Lung (tissue), 12 donors: Measurements from ENCODE around the gene CELF3. TPM values are rescaled to one million over a fixed set of nuclear protein-coding genes. Genes with fewer than 3 reads are reported as not detected.

Experiments
- ATAC-seq: fragments of 200-7000 bp; cut with Tn5 transposase; one replicate; pipeline ENCODE4 v1.9.1; 2020; ENCODE audit warnings: moderate number of reproducible peaks; ENCODE audit not compliant: insufficient read depth, low FRiP score
- DNase-seq, 3 donors: peaks; one replicate each; pipeline ENCODE4 v3.0.0-alpha.2; 2013 to 2017
- H3K27ac ChIP-seq, 2 donors: one replicate each; pipeline ENCODE4 v1.5.1; 2013; ENCODE audit warnings: mild to moderate bottlenecking in 2 of 2, moderate library complexity in 2 of 2, control low read depth in 1 of 2, inconsistent platforms in 1 of 2, low read depth in 1 of 2, low read length in 1 of 2
- H3K27me3 ChIP-seq, 3 donors: one replicate each; pipeline ENCODE4 v1.5.1; 2013; ENCODE audit warnings: low read length in 2 of 3; ENCODE audit not compliant: control insufficient read depth in 3 of 3, insufficient read depth in 3 of 3
- H3K36me3 ChIP-seq, 4 donors: one replicate each; pipeline ENCODE4 v1.5.1; 2013; ENCODE audit warnings: low read length in 4 of 4, mild to moderate bottlenecking in 1 of 4, moderate library complexity in 1 of 4; ENCODE audit not compliant: control insufficient read depth in 4 of 4, insufficient read depth in 4 of 4
- H3K4me1 ChIP-seq, 5 donors: one replicate each; pipeline ENCODE4 v1.5.1; 2013; ENCODE audit warnings: low read length in 5 of 5, mild to moderate bottlenecking in 2 of 5, moderate library complexity in 1 of 5; ENCODE audit not compliant: control insufficient read depth in 5 of 5, insufficient read depth in 5 of 5
- H3K4me3 ChIP-seq: one replicate; pipeline ENCODE4 v1.5.1; 2013; ENCODE audit warnings: mild to moderate bottlenecking, control low read depth, moderate library complexity
- H3K9ac ChIP-seq, 2 donors: one replicate each; pipeline ENCODE4 v1.5.1; 2013; ENCODE audit warnings: low read length in 2 of 2, control low read depth in 1 of 2; ENCODE audit not compliant: insufficient read depth in 1 of 2
- H3K9me3 ChIP-seq, 4 donors: one replicate each; pipeline ENCODE4 v1.5.1; 2013; ENCODE audit warnings: low read length in 3 of 4, mild to moderate bottlenecking in 1 of 4, moderate library complexity in 1 of 4; ENCODE audit not compliant: control insufficient read depth in 4 of 4, insufficient read depth in 3 of 4
- CTCF ChIP-seq: IDR thresholded peaks from 2 replicates; pipeline ENCODE4 v1.5.1; 2012; ENCODE audit warnings: mild to moderate bottlenecking; ENCODE audit errors: control extremely low read depth, extremely low read depth
- WGBS, 2 donors: extraction: QIAGEN DNeasy Blood & Tissue Kit; methylation state at CpG; one replicate each; pipeline ENCODE4 v1.1.7; 2013; 5-methylcytosine and 5-hydroxymethylcytosine counted together
- polyA plus RNA-seq, 2 donors: library from polyadenylated mRNA; stranded (reverse); fragments of 200-250 nt; gene quantifications; one replicate each; pipeline ENCODE4 v1.2.1, GENCODE V29; 2013
- total RNA-seq, 2 donors: library from RNA; depleted of rRNA in 1 of 2; stranded (reverse); fragments of >200 nt in 1 of 2; gene quantifications; one replicate each; pipeline ENCODE4 v1.2.1, GENCODE V29; 2014 to 2021
- donor health status: control.
- donor health status: control.
- donor health status: Bipolar disorder and iron deficiency.
- donor health status: healthy.
- donor health status: DM: yes; HTN: yes; CAD: no.

CELF3 gene
- total and polyA plus RNA-seq, 4 donors: 0.06 to 0.31 (median 0.10) TPM

GRCh38 chr1:151729157-151729965 is 12.8 kb upstream of the CELF3 start:
- DNase-seq: no peak
- H3K27me3 ChIP-seq: peaks cover 3 to 15% (median 13%) of the 10 kb centered on the region in 3 donors
- TF ChIP-seq CTCF: no peak
- WGBS, 2 donors: 58 to 67% methylated on average over 10 of the region's 10 CpGs
- no peak overlapping the region for H3K9ac ChIP-seq
- peaks cover 0 to 3% (median 0%) of the 10 kb centered on the region in 5 donors for H3K4me1 ChIP-seq
- no peaks in the 10 kb centered on the region for H3K36me3 ChIP-seq
- H3K4me3 ChIP-seq: no peak overlapping the region
- ATAC-seq: no peak
- H3K27ac ChIP-seq: peak overlapping the region in 1 of 2 donors; percentile 0
- H3K9me3 ChIP-seq: no peaks in the 10 kb centered on the region

- 58 to 61% methylated on average over 19 of the region's 19 CpGs for WGBS, 2 donors
- H3K27ac ChIP-seq: no peak overlapping the region
- no peak for ATAC-seq
These were observed 11.8 kb upstream of the CELF3 start for GRCh38 chr1:151728151-151729054.

GRCh38 chr1:151723726-151724370 is 7.2 kb upstream of the CELF3 start:
- no peak for TF ChIP-seq CTCF
- WGBS, 2 donors: 37 to 46% methylated on average over 3 of the region's 3 CpGs
- H3K36me3 ChIP-seq: no peaks in the 10 kb centered on the region
- DNase-seq (no peak), ATAC-seq (no peak)
- H3K9ac ChIP-seq: no peak overlapping the region
- H3K9me3 ChIP-seq: no peaks in the 10 kb centered on the region
- H3K4me3 ChIP-seq: no peak overlapping the region
- H3K27ac ChIP-seq: no peak overlapping the region
- H3K27me3 ChIP-seq: peaks cover 3 to 21% (median 19%) of the 10 kb centered on the region in 3 donors
- peaks cover 3 to 11% (median 4%) of the 10 kb centered on the region in 5 donors for H3K4me1 ChIP-seq

More at GRCh38 chr1:151728151-151729054, 11.8 kb upstream of the CELF3 start:
- Histone ChIP-seq H3K4me1 (peaks cover 0 to 3% (median 0%) of the 10 kb centered on the region in 5 donors), H3K36me3 (no peaks in the 10 kb centered on the region), H3K4me3 (no peak overlapping the region), H3K9ac (no peak overlapping the region), H3K27me3 (peaks cover 3 to 21% (median 13%) of the 10 kb centered on the region in 3 donors), H3K9me3 (no peaks in the 10 kb centered on the region)
- no peak for TF ChIP-seq CTCF
- DNase-seq: peak in 1 of 3 donors; percentile 27
